K562 (cell line): ENCODE data around the gene SELL. TPM values are rescaled to one million over a fixed set of nuclear protein-coding genes. Genes with fewer than 3 reads are reported as not detected.
"Not testable (repeated sequence)": the region's sequence is repeated elsewhere in the genome, so short reads cannot be mapped to it uniquely, and the experiment has no call there.

Experiments used
- ATAC-seq: fragments of 200-7000 bp; cut with Tn5 transposase; 3 replicates; pipeline ENCODE4 v1.9.1; 2020; ENCODE audit warnings: moderate library complexity
- BruUV-seq: library from RNA; stranded (reverse); fragments of 400-500 nt; replicated peaks from 2 replicates; lab custom pipeline; 2021; lab: Mats Ljungman, UMichigan
- CTCF ChIA-PET: fragments of 300-600 bp; formaldehyde crosslinking; extraction: SDS; loops from one replicate; lab custom pipeline; 2021; ENCODE audit warnings: low intra/inter-chr PET ratio; lab: Yijun Ruan, JAX
- POLR2A ChIA-PET: fragments of 300-600, 350-650 bp; sonication (Branson Sonifier 250); formaldehyde crosslinking; extraction: SDS; loops from one replicate; lab custom pipeline; 2021; ENCODE audit warnings: antibody characterized with exemption, inconsistent platforms; lab: Yijun Ruan, JAX
- DNase-seq, 4 experiments: peaks; one replicate each; pipeline versions ENCODE4 v3.0.0 to v3.0.0-alpha.2; 2011 to 2018; ENCODE audit warnings: low spot score in 3 of 4, mixed read lengths in 3 of 4; ENCODE audit errors: extremely low read depth in 1 of 4
- FAIRE-seq: peaks from 2 replicates; lab custom pipeline; 2011; peaks lifted over from hg19 to GRCh38; lab: Jason Lieb, UNC
- H2AFZ ChIP-seq: 2 replicates; pipeline ENCODE4 v1.6.0; 2011; ENCODE audit warnings: low read depth, low read length, control low read depth, inconsistent platforms
- H3K27ac ChIP-seq: fragments of 200-600 bp; 3 replicates; pipeline ENCODE4 v1.8.0; 2011; ENCODE audit warnings: low read depth, mild to moderate bottlenecking, control low read depth, inconsistent platforms, low read length, moderate library complexity, mixed read lengths; ENCODE audit errors: extremely low read depth
- H3K27me3 ChIP-seq, 2 experiments: fragments of 300-600 bp in 1 of 2; 2 replicates in 1 of 2; 3 replicates in 1 of 2; pipeline versions ENCODE4 v1.6.0 to v1.8.0; 2011; ENCODE audit warnings: inconsistent platforms in 2 of 2, low read length in 2 of 2, mild to moderate bottlenecking in 1 of 2, mixed read lengths in 1 of 2, moderate library complexity in 1 of 2; ENCODE audit not compliant: control insufficient read depth in 2 of 2, insufficient read depth in 2 of 2
- H3K36me3 ChIP-seq: fragments of 300-600 bp; 3 replicates; pipeline ENCODE4 v1.8.0; 2011; ENCODE audit warnings: mild to moderate bottlenecking, low read length, inconsistent platforms; ENCODE audit not compliant: control insufficient read depth, insufficient read depth
- H3K4me1 ChIP-seq, 2 experiments: fragments of 200-600 bp in 1 of 2; replicated peaks in 1 of 2; 2 replicates in 1 of 2; 3 replicates in 1 of 2; pipeline versions ENCODE4 v1.5.1 to v1.8.0; 2011; ENCODE audit warnings: inconsistent platforms in 2 of 2, low read length in 2 of 2, mild to moderate bottlenecking in 1 of 2, mixed read lengths in 1 of 2, moderate library complexity in 1 of 2; ENCODE audit not compliant: control insufficient read depth in 2 of 2, insufficient read depth in 2 of 2
- H3K4me2 ChIP-seq: 2 replicates; pipeline ENCODE4 v1.6.1; 2011; ENCODE audit warnings: low read length, control low read depth, inconsistent platforms, mixed read lengths; ENCODE audit not compliant: insufficient read depth
- H3K4me3 ChIP-seq: fragments of 200-600 bp; sonication (generic), shearing (Covaris generic); 2 replicates; pipeline ENCODE4 v1.5.1; 2016; ENCODE audit warnings: control low read depth, inconsistent platforms
- H3K79me2 ChIP-seq: fragments of 200-600 bp; 3 replicates; pipeline ENCODE4 v1.8.0; 2011; ENCODE audit warnings: low read length, inconsistent platforms; ENCODE audit not compliant: control insufficient read depth, insufficient read depth
- H3K9ac ChIP-seq, 2 experiments: 2 replicates each; pipeline versions ENCODE4 v1.6.0 to v1.6.1; 2011; ENCODE audit warnings: low read depth in 2 of 2, low read length in 2 of 2, control low read depth in 1 of 2, inconsistent platforms in 1 of 2, mild to moderate bottlenecking in 1 of 2, mixed read lengths in 1 of 2; ENCODE audit not compliant: insufficient read depth in 1 of 2
- H3K9me1 ChIP-seq: one replicate; pipeline ENCODE4 v1.6.0; 2011; ENCODE audit warnings: inconsistent platforms, mild to moderate bottlenecking, low read length, moderate library complexity; ENCODE audit not compliant: control insufficient read depth, insufficient read depth
- H3K9me3 ChIP-seq: replicated peaks from 2 replicates; pipeline ENCODE4 v1.5.1; 2011; ENCODE audit warnings: low read depth, low read length, inconsistent platforms; ENCODE audit not compliant: control insufficient read depth, insufficient read depth
- H4K20me1 ChIP-seq: replicated peaks from 2 replicates; pipeline ENCODE4 v1.6.1; 2011; ENCODE audit warnings: low read length, inconsistent platforms, mixed read lengths; ENCODE audit not compliant: control insufficient read depth, insufficient read depth
- ILF3 ChIP-seq: fragments of 450-650 bp; IDR thresholded peaks from 2 replicates; pipeline ENCODE4 v1.6.1; 2018; ENCODE audit warnings: antibody characterized with exemption, mild to moderate bottlenecking, moderate library complexity, borderline replicate concordance
- MIER1 ChIP-seq: fragments of 450-650 bp; IDR thresholded peaks from 2 replicates; pipeline ENCODE4 v1.6.1; 2016; ENCODE audit warnings: antibody characterized with exemption, mild to moderate bottlenecking, low read depth
- ZNF140 ChIP-seq: fragments of 250-450 bp; sonication (Bioruptor Pico); IDR thresholded peaks from 2 replicates; pipeline ENCODE4 v1.8.0; 2021; ENCODE audit warnings: moderate library complexity, mild to moderate bottlenecking, inconsistent platforms
- WGBS: fragments of 100-300 bp; shearing (Covaris generic); methylation state at CpG from one replicate; pipeline ENCODE4 v1.1.6; 2016; ENCODE audit warnings: low coverage, mixed read lengths; ENCODE audit not compliant: insufficient coverage; ENCODE audit errors: missing lambda C conversion rate; 5-methylcytosine and 5-hydroxymethylcytosine counted together
- in situ Hi-C: fragments of 300-500 bp; cut with MboI; formaldehyde crosslinking; loops from 4 replicates; pipeline ENCODE4 v1.15.0; 2018; ENCODE audit warnings: inconsistent platforms, mixed read lengths
- intact Hi-C: fragments of 100-400 bp; cut with micrococcal nuclease; formaldehyde crosslinking; loops from 2 replicates; pipeline ENCODE4 v1.14.2; 2022
- polyA plus RNA-seq, 8 experiments: library from polyadenylated mRNA; depleted of rRNA in 4 of 8; stranded (reverse) in 5 of 8; unstranded in 3 of 8; fragments of >200 nt; fragmentation: Nextera tagmentation in 2 of 8; fragmentation: Illumina TruSeq in 1 of 8; extraction: Ambion mirVana in 2 of 8; extraction: Trizol in 1 of 8; gene quantifications; 2 replicates each; pipeline versions ENCODE4 v1.2.1 to v1.2.3, GENCODE V29; 2011 to 2014; ENCODE audit warnings: inconsistent platforms in 1 of 8, missing spikeins in 1 of 8
- total RNA-seq, 7 experiments: library from RNA; depleted of rRNA in 6 of 7; stranded (reverse); fragments of >200 nt in 6 of 7; fragmentation: Illumina TruSeq in 2 of 7; extraction: Trizol in 2 of 7; gene quantifications; 2 replicates each; pipeline versions ENCODE4 v1.2.1 to v1.2.3, GENCODE V29; 2011 to 2021; ENCODE audit warnings: low replicate concordance in 1 of 7

The SELL gene
- total and polyA plus RNA-seq, 9 of the 15 experiments (the other 6 are each of a cell fraction or from before 2014, with no cell fraction given): 0.51 TPM; not detected in 8

DNA sequence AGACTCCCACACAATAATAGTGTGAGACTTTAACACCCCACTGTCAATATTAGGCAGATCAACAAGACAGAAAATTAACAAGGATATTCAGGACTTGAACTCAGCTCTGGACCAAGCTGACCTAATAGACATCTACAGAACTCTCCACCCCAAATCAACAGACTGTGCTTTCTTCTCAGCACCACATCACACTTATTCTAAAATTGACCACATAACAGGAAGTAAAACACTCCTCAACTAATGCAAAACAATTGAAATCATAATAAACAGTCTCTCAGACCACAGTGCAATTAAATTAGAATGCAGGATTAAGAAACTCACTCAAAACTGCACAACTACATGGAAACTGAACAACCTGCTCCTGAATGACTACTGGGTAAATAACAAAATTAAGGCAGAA, 52.6 kb downstream of the SELL start:
- ATAC-seq, H3K27me3 ChIP-seq, FAIRE-seq, H3K4me1 ChIP-seq, H3K4me3 ChIP-seq, H3K9ac ChIP-seq, H3K4me2 ChIP-seq, H3K27ac ChIP-seq, DNase-seq, BruUV-seq, POLR2A ChIA-PET, H3K9me1 ChIP-seq, in situ Hi-C loops, H3K9me3 ChIP-seq, H2AFZ ChIP-seq, intact Hi-C loops, H4K20me1 ChIP-seq, H3K36me3 ChIP-seq, H3K79me2 ChIP-seq: not testable (repeated sequence)
- CTCF ChIA-PET: interaction anchor here (0.7 kb wide), 1 partner anchor 23 kb away, joined by 3 read pairs; no protein-coding TSS in a partner anchor

DNA sequence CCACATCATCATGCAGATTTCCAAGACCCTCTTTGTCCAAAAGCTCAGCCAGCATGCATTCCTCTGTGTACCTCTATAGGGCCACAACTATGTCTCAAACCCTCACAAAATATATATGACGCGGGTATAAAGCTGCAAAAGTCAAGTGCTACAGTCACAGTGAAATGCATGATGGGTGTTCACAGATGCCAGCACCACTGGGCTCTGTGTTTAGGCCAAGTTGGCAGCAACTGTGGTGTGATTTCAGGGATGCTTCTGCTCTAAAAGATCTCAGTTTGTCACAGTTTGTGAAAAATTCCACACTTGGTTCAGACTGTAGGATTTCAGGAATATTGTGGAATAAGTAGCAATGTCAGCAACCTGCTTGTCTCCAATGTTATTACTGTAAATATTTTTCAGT, 57.5 kb downstream of the SELL start:
- Histone ChIP-seq H3K9me3 (no peaks in the 10 kb centered on the region), H3K27ac (no peak overlapping the region), H3K9me1 (no peaks in the 10 kb centered on the region), H3K9ac (no peak overlapping the region), H2AFZ (no peak overlapping the region), H3K79me2 (no peaks in the 10 kb centered on the region), H4K20me1 (no peaks in the 10 kb centered on the region), H3K36me3 (no peaks in the 10 kb centered on the region), H3K4me2 (no peak overlapping the region), H3K4me3 (no peak overlapping the region), H3K4me1 (no peaks in the 10 kb centered on the region), H3K27me3 (no peaks in the 10 kb centered on the region)
- WGBS: 0% methylated on average over 2 of the region's 2 CpGs
- ATAC-seq: no peak
- DNase-seq: no peak
- FAIRE-seq: no peak
- in situ Hi-C loops (no loop called here), intact Hi-C loops (no loop called here)
- CTCF ChIA-PET: interaction anchor here (0.7 kb wide), 1 partner anchor 33 kb away, joined by 3 read pairs; no protein-coding TSS in a partner anchor
- TF ChIP-seq MIER1 (no peak), ILF3 (no peak), ZNF140 (no peak)
- POLR2A ChIA-PET: no interaction called here
- BruUV-seq: no TSS peak
